ENCODE results near the gene PPP1R10.

Gene PPP1R10

GRCh38 chr6:30618270-30618797 lies 1.3 kb upstream of the PPP1R10 start:
- DNase-seq, result no peak

- peak; percentile 93 for DNase-seq
These were observed 674 bp upstream of the PPP1R10 start, which contains the start of gene MRPS18B for GRCh38 chr6:30617565-30618269. TSS of gene MRPS18B (plus strand) at chr6:30617840. CDS start at chr6:30617866, 26 bp downstream.

DNA sequence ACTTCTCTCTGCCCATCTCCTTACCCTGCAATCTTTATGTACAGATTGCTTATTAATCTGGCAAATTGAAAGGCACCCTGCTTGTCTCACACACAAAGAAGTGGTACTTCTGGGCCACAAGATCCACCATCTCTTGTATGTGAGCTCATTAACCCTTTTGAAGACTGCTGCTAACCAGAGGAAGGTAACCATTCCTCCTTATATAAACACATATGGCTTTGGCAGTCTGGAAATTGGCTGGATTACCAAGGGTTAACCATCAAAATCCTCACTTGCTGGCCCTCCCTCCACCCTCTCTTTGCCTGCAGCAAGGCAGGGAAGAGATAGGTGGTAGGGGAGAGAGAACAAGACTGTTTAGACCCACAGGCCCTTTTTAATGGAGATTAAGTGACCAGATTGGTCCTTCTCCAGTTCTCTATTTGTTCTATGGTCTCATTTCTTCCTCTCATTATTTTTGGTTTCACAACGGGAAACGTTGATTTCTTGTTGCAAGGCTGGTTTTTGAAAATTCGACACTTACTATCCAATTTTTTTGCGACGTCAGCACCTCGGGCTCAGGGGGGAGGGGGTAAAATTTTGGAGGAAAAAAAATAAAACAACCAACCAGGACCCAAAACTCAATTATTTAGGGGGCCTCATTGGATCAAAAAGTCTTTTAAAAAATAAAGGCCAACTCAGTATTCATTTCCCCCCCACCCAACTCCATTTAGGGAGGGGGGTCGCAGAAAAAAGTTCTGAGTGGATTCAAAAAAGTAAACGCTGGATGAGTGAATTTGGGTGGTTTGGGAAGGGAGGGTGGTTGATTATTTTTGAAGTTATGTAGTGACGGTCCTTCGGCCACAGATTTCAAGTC lies 859 bp downstream of the PPP1R10 start:
- no peak for DNase-seq

GRCh38 chr6:30615219-30615957 lies 1.7 kb downstream of the PPP1R10 start:
- peak; percentile 51 for DNase-seq

DNA sequence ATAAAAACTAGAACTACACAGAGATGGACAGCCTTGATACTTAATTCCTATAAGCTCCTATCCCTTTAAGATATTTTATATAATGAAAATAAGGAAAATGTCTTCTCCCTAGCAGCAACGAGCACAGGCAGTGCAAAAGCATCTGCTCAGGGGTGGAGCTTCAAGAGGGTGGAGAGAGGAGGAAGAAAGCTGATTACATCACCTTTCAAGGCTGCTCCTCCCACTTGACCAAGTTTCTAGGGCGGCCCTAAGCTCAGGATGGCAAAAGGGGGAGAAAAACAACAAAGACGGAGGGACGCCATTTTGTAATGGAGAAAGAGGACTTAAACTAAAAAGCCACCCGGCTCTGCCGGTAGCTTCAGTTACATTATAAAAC lies 2.2 kb downstream of the PPP1R10 start:
- peak; percentile 96 for DNase-seq

GRCh38 chr6:30614044-30614842 lies 2.8 kb downstream of the PPP1R10 start:
- no peak for DNase-seq

DNA sequence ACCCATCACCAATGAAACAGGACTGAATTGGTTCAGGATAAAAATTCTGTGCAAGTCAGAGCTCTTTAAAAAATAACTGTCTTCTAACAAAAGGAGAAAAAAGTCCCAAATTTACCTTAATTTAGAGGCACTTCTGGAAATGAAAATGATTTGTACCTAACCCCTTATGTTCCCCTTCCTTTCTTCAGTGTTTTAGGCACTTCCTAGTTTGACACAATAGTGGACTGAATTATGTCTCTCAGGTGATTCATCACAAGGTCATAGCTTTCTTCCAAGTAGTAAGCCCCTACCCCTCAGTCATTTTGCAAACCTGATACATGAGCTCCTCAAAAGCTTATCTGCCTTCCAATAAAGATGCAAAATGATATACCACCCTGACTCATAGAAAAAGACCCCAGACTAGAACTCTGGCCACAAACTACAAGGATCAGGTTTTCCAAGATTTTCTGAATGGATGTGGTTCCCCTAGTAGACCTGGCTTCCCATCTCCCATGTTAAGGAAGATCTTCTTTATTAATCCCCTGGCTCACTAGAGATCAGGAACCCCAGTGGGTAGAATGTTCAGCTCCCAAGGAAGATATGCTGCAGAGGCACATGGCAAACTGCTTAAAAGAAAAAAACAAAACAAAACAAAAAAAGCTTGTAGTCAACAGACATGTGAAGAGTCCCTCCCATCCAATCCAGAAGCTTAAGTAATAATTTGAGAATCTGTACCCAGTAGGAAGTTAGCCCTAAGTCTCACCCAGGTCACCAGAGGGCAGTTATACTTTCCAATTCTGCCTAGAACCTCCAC lies 3.6 kb downstream of the PPP1R10 start:
- no peak for DNase-seq

- no peak for DNase-seq
These were observed 4.3 kb downstream of the PPP1R10 start for GRCh38 chr6:30612687-30613248.

- DNase-seq, result no peak
These were observed 4.8 kb downstream of the PPP1R10 start for GRCh38 chr6:30612213-30612612.

DNA sequence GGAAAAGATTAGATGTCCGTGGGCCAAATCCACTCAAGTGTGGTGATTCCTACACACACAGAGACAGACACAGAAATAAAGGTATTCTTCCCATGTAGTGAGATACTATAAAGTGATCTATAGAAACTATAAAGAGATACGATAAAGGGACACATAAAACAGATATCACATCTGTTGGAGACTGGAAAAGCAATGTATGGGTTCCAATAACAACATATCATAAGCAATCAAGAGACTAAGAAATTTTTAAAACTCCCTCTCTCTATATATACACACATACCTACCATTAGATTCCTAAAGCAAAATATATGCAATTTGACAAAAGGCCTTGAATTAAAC lies 5.2 kb downstream of the PPP1R10 start:
- no peak for DNase-seq

DNA sequence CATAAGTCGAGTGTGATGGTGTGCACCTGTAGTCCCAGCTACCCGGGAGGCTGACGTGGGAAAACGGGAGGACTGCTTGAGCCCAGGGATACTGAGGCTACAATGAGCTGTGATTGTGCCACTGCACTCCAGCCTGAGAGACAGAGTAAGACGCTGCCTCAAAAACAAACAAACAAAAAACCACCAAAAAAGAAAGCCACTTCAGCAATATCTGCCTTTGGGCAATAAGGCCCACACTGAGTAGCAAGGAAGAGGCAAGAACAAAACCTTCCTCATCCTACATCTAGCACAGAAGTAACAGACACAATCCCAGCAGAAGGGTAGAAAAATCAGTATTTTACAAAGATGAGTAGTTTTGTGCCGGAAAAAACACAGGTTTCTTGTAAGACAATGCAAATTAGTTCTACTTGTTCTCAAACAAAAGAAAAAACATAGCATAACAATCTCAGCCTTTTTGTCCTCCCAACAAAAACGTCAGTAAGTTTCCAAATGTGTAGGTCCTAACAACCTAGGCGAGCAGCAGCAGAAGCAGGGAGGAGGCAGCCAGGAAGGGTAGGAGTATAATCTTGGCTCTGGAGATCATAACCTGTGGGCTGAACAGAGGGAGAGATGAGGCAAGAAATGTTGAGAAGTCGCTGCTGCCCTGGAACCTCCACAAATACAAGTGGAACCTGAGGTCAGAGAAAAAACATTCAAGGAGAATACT lies 5.7 kb downstream of the PPP1R10 start:
- no peak for DNase-seq

DNA sequence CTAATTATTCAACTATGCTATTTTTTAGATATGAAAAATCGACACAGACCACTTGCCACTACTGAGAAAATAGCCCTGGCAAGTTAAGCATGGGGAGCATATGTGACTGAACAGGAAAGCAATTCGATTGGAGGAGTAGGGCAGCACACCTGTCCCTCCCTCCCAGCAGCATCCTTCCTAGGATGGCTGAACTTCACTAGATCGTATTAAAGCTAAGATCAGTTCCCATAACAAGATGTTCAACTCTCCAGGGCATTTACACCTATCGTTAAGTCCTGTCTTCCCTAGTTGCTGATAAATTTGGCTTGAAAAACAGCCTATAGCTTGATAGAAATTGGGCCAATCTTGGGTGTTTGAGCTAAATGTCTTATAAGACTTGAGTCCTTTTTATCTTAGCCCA lies 7.0 kb downstream of the PPP1R10 start:
- DNase-seq, result no peak

DNA sequence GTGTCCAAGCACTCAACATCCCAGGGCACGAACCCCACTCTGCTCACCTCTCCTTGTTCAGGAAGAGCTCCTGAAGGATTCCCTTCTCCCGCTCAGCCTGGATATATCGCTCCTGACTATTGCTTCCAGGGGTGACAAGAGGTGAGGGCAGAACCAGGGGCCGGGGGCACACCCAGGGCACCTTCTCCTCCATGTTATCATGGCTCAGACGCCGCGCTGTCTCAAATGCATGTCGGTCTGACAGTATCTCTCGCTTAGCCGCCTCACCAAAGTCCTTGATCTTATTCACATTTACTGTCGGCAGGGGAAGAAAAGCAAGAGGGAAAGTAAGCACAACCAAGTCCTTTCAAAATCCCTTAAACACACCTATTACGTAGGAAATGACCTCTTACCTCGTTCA lies 13.1 kb downstream of the PPP1R10 start:
- no peak for DNase-seq

DNA sequence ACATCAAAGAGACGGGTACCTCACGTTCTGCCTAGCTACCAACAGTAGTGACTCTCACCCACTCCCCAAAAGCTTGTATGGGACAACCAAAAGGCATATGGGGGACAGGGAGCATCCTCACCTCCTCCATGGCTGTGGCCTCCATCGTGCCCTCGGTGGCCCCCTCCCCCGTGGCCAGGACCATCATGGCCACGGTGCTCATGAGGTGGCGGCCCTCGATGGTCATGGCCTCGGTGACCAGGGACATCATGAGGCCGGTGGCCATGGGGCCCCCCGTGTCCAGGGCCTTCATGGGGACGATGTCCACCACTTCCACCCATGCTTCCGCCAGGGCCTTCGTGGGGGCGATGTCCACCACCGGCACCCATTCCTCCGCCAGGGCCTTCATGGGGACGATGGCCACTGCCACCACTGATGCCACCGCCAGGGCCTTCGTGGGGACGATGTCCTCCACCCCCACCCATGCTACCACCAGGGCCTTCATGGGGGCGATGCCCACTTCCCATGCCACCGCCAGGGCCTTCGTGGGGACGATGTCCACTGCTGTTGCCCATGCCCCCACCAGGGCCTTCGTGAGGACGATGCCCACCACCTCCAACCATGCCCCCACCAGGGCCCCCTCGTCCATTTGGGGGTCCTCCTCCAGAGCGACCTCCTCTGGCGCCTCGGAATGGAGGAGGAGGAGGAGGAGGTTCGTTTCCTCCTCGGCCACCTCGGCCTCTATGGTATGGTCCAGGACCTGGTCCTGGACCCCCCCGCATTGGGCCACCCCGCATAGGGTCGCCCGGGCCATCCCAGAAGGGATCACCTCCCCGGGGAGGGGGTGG lies 15.0 kb downstream of the PPP1R10 start:
- DNase-seq, result no peak

GRCh38 chr6:30601436-30601814 lies 15.6 kb downstream of the PPP1R10 start:
- no peak for DNase-seq

DNA sequence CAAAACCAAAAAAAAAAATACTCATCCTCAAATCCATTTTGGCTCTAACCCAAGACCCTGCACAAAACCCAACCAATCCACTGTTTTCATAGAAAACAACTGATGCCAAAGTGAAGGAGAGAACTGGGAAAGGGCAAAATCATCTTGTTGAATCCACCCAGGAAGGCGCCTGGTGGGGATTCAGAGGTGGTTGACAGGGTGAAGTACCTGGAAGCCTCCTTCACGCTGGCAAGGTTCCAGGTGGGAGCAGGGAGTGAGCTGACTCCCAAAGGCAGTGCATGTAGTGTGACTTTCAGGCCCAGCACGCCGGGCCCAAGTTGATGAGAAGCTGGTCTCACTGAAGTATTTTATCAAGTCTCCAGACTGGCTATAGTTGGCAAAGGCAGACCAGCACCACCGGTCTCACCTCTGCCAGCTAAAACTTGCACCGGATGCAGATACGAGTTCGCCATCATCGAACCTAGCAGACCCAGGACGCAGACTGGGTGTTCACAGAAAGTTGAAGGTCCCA lies 16.5 kb downstream of the PPP1R10 start:
- DNase-seq, result no peak

DNA sequence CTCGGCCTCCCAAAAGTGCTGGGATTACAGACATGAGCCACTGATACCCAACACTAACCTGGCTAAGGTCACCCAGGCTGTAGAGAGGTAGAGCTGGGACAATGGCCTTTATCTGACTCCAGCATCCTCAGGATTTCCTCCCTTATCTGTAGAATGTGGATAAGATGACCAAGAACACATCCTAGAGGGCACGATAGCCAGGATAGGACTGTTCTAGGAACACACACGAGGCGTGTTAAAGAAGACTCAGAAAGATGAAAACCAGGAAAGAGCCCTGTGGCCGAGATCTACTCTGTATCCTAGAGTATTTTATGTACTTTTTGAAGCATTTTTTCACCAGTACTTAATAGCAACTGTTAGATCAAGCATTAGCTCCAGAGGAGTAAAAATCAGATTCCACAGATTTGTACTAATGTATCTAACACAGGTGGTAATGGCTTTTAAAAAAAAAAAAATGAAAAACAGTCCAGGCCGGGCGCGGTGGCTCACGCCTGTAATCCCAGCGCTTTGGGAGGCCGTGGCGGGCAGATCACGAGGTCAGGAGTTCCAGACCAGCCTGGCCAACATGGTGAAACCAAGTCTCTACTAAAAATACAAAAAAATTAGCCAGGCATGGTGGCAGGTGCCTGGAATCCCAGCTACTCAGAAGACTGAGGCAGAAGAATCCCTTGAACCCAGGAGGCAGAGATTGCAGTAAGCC lies 17.3 kb downstream of the PPP1R10 start:
- DNase-seq, result no peak

DNA sequence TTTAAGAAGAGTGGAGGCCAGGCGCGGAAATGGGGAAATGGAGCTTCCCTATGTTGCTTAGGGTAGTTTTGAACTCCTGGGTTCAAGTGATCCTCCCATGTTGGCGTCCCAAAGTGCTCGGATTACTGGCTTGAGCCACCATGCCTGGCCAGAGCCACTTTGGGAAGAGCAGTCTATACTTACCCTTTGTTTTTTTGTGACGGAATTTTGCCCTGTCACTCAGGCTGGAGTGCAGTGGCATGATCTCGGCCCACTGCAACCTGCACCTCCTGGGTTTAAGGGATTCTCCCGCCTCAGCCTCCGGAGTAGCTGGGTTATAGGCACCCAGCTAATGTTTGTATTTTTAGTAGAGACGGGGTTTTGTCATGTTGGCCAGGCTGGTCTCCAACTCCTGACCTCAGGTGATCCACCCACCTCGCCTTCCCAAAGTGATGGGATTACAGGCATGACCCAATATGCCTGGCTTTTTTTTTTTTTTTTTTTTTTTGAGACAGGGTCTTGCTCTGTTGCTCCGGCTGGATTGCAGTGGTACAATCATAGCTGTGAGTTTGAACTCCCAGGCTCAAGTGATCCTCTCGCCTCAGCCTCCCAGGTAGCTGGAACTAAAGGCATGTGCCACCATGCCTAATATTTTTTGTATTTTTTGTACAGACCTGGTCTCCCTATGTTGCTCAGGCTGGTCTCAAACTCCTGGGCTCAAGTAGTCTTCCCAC lies 18.0 kb downstream of the PPP1R10 start:
- no peak for DNase-seq
